HFF-Myc (cell line): ENCODE measurements around the gene VEGFA.

Source experiments
- DNase-seq: peaks from one replicate; pipeline ENCODE4 v3.0.0-alpha.2; 2011; ENCODE audit warnings: low read depth; ENCODE audit errors: extremely low read depth
- H3K4me3 ChIP-seq: replicated peaks from 2 replicates; pipeline ENCODE4 v1.5.1; 2011; ENCODE audit warnings: low read depth, mild to moderate bottlenecking, control low read depth, low read length
- TF ChIP-seq, protein P1 (sequence below): IDR thresholded peaks from 2 replicates; pipeline ENCODE4 v1.5.1; 2012; ENCODE audit warnings: mild to moderate bottlenecking, low read depth, low read length, control low read depth; ENCODE audit errors: missing control alignments

VEGFA gene

DNA sequence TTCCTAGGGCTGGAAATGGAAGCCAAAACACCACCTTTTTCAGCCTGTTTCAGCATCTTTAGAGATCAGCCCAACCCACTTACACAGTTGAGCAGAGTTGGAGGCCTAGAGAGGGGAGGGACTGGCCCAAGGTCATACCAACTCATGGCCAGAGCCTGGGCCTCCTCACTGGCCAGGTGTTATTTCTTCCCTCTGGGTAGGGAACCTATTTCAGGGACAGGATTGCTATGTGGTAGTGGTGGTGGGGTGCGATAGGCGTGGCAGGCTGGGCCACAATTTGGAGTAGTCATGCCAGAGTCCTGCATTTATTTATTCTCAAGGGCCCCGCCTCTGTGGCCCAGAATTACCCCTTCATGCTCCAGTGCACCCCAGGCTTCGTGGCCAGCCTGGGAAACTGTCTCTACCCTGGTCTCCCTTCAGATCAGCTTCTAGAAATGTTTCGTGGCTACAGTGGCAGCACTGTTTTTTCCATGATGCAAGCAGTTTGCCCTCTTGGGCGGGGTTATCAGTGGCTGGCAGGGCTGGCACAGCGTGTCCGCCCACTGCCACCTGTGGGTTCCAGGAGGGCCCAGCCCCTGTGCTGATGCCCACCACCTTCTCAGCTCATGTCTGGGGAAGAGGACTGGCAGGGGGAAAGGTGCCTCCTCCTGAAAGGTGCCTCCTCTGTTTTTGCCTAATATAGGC, 6.2 kb downstream of the VEGFA start:
- TF ChIP-seq, protein P1, sequence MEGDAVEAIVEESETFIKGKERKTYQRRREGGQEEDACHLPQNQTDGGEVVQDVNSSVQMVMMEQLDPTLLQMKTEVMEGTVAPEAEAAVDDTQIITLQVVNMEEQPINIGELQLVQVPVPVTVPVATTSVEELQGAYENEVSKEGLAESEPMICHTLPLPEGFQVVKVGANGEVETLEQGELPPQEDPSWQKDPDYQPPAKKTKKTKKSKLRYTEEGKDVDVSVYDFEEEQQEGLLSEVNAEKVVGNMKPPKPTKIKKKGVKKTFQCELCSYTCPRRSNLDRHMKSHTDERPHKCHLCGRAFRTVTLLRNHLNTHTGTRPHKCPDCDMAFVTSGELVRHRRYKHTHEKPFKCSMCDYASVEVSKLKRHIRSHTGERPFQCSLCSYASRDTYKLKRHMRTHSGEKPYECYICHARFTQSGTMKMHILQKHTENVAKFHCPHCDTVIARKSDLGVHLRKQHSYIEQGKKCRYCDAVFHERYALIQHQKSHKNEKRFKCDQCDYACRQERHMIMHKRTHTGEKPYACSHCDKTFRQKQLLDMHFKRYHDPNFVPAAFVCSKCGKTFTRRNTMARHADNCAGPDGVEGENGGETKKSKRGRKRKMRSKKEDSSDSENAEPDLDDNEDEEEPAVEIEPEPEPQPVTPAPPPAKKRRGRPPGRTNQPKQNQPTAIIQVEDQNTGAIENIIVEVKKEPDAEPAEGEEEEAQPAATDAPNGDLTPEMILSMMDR, result no peak
- H3K4me3 ChIP-seq, result no peak overlapping the region
- DNase-seq, result no peak

- H3K4me3 ChIP-seq, result no peak overlapping the region
- DNase-seq, result no peak
- TF ChIP-seq, protein P1, result no peak
These were observed 7.1 kb downstream of the VEGFA start for GRCh38 chr6:43776799-43777776.

DNA sequence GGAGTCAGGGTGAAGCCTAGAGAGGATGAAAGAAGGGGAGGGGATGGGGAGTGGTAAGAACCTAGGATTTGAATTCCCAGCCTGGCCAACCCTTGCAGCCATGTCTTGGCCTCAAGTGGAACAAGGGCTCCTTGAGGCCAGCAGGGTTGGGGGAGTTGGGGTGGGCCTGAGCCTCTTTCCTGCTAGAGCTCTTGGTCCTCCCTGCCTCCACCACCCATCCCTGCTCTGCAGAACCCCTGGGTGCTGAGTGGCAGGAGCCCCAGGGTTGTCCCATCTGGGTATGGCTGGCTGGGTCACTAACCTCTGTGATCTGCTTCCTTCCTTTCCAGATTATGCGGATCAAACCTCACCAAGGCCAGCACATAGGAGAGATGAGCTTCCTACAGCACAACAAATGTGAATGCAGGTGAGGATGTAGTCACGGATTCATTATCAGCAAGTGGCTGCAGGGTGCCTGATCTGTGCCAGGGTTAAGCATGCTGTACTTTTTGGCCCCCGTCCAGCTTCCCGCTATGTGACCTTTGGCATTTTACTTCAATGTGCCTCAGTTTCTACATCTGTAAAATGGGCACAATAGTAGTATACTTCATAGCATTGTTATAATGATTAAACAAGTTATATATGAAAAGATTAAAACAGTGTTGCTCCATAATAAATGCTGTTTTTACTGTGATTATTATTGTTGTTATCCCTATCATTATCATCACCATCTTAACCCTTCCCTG, 8.3 kb downstream of the VEGFA start:
- TF ChIP-seq, protein P1, result no peak
- no peak overlapping the region for H3K4me3 ChIP-seq
- no peak for DNase-seq

- TF ChIP-seq, protein P1, result no peak
- no peak for DNase-seq
These were observed 9.2 kb downstream of the VEGFA start for GRCh38 chr6:43778976-43779851.

DNA sequence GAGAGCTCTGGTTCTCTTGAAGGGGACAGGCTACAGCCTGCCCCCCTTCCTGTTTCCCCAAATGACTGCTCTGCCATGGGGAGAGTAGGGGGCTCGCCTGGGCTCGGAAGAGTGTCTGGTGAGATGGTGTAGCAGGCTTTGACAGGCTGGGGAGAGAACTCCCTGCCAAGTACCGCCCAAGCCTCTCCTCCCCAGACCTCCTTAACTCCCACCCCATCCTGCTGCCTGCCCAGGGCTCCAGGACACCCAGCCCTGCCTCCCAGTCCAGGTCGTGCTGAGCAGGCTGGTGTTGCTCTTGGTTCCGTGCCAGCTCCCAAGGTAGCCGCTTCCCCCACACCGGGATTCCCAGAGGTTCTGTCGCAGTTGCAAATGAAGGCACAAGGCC, 9.8 kb downstream of the VEGFA start:
- no peak for DNase-seq
- H3K4me3 ChIP-seq, result no peak overlapping the region

More at GRCh38 chr6:43778976-43779851, 9.2 kb downstream of the VEGFA start:
- H3K4me3 ChIP-seq, result no peak overlapping the region

More for the DNA sequence above, 9.8 kb downstream of the VEGFA start:
- TF ChIP-seq, protein P1, result no peak
